Cardiac fibroblast (primary cell): Measurements from ENCODE around the gene EPHA6.

Experiments used
- DNase-seq, 2 donors: peaks; one replicate each; pipeline versions ENCODE4 v3.0.0 to v3.0.0-alpha.2; 2010; ENCODE audit warnings: low read depth in 2 of 2
- H3K4me3 ChIP-seq, 2 donors: replicated peaks in 1 of 2; 1 replicate in 1 of 2; 2 replicates in 1 of 2; pipeline ENCODE4 v1.5.1; 2011; ENCODE audit warnings: low read depth in 2 of 2, low read length in 2 of 2, mild to moderate bottlenecking in 2 of 2, moderate library complexity in 1 of 2
- TF ChIP-seq, protein P1 (sequence below): IDR thresholded peaks from one replicate; pipeline ENCODE4 v1.5.1; 2011; ENCODE audit warnings: low read depth, mild to moderate bottlenecking, low read length, inconsistent platforms

EPHA6 gene

DNA sequence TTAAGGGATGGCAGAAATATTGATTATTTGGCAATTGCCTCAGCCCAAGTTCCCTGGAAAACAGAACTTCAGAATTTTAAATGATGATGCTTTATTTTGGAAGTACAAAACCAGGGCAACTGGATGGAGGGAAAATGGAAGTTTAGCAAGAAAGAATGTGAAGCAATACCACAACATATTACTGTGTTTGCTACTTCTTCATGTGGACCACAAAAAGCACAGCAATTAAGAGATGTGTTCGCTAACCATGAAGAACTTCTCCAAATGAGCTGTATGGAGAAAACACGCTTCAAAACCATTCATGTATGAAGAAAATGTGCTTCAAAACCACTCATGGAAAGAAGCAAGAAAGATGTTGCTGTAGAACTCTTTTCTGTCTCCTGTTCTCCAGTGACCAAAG, 885.5 kb downstream of the EPHA6 start:
- H3K4me3 ChIP-seq: no peak overlapping the region
- no peak for DNase-seq
- TF ChIP-seq, protein P1, sequence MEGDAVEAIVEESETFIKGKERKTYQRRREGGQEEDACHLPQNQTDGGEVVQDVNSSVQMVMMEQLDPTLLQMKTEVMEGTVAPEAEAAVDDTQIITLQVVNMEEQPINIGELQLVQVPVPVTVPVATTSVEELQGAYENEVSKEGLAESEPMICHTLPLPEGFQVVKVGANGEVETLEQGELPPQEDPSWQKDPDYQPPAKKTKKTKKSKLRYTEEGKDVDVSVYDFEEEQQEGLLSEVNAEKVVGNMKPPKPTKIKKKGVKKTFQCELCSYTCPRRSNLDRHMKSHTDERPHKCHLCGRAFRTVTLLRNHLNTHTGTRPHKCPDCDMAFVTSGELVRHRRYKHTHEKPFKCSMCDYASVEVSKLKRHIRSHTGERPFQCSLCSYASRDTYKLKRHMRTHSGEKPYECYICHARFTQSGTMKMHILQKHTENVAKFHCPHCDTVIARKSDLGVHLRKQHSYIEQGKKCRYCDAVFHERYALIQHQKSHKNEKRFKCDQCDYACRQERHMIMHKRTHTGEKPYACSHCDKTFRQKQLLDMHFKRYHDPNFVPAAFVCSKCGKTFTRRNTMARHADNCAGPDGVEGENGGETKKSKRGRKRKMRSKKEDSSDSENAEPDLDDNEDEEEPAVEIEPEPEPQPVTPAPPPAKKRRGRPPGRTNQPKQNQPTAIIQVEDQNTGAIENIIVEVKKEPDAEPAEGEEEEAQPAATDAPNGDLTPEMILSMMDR: no peak

DNA sequence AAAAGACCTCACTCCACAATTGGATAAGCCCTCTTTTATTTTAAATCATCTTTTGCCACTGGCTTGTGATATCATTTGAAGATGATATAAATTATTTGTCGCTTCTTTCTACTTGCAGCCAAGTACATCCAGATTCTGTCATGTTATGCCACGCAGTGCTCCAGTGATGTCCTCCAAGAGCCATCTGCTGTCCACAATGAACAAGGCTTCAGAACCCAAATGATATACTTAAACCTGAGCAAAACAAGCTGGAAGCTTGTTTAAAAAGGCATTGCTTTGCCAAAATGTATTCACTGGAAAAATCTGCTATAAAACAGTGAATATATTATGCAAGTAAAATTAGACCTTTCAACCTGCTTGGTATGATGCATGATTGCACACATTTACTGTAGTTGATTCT, 891.4 kb downstream of the EPHA6 start:
- no peak overlapping the region for H3K4me3 ChIP-seq
- DNase-seq: no peak
- TF ChIP-seq, protein P1: no peak

DNA sequence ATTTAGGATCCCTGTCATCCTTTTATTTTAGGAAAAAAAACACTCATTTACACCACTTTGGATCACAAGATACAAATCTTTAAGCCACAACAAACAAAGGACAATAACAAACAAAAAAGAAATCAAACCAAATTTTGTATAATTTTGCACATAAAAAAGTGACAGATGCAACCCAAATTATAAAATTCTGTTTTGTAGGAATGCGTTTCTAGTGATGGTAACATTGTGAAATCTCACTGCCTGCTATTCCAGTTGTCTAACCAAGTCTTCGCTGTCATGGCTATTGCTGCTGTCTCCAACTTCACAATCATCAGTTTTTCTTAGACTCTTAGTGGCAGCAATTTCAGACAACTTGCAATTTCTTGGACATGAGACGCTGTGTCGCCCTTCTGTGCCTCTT, 891.8 kb downstream of the EPHA6 start:
- DNase-seq: no peak
- TF ChIP-seq, protein P1: no peak
- H3K4me3 ChIP-seq: no peak overlapping the region

DNA sequence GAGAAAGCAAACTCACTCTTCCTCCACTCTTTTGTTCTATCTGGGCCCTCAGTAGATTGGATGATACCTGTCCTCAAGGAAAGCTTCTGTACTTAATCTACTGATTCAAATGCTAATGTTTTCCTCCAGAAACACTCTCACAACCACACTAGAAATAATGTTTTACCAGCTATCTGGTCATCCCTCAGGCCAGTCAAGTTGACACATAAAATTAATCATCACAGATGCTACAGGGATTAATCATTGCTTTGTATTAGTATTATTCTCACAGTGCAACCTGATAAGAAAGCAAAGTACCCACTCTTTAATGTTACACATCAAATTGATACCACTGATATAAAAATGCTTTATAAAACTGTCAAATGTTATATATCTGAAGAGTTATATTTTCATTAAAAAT, 897.3 kb downstream of the EPHA6 start:
- DNase-seq: no peak
- TF ChIP-seq, protein P1: no peak

DNA sequence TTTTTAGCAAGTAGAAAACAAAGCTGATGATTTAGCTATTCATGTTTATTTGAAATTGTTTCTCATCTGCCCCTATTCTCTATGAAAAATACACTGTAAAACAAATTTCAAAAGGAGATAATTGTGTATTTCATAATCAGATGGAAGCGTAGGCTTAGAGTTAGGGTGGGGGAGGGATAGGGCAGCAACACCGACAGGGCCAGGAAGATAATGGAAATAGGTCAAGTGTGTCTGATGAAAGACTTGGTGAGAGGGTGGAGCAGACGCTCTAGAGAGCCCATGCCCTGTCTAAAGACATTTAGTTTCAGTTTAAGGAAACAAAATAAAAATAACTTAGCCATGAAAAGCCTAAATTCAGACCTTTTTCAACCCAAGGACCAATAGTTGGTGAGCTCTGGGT, 898.5 kb downstream of the EPHA6 start:
- no peak for DNase-seq
- TF ChIP-seq, protein P1: no peak
- no peak overlapping the region for H3K4me3 ChIP-seq

More for the DNA sequence above, 897.3 kb downstream of the EPHA6 start:
- no peak overlapping the region for H3K4me3 ChIP-seq

DNA sequence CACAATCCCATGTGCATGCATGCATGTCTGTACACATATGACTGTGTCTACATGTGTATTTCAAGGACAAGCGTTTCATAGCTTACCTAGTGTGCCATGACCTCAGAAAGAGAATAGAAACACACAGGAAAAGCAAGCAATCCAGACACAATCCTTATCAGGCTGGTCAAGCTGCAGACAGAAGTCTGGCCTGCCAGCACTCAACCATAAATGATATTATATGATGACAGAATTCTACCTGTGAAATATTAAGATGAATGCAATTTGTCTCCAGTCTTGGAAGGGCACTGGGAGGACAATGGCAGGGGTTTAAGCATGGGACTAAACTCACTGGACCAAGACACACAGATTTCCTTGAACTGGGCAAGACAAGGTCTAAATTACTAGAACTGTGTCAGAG, 899.2 kb downstream of the EPHA6 start:
- DNase-seq: no peak
- TF ChIP-seq, protein P1: no peak
- no peak overlapping the region for H3K4me3 ChIP-seq

DNA sequence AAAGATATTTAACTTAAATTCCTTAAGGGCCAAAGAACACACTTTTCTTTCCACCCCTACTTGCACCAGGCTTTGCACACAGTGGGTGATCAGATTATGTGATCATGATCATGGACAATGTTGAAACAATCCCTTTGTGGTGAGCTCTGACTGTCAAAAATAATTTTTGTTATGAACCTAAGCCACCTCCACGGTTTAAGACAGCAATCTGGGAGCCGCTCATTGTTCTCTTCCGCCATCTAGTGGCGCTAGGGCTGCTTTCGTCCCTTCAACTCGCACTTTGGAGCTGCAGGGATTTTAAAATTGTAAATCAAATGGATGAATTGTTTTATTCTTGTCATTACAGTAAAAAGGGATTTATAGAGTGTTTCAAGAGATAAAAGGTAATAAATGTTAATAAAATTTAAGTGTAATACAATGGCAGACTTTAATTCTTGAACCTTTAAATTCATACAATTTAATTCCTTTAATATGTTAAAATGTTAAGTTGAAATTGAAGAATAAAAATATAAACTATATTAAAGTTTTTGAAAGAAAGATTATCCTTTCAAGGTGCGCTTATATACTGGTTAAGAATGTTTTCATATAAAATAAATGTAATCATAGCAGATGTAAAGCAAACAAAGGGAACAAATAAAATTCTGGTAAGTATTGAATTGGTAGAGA, 904.9 kb downstream of the EPHA6 start:
- DNase-seq: peak; percentile 74 to 79
- H3K4me3 ChIP-seq: peak overlapping the region in 1 of 2 donors; percentile 16
- TF ChIP-seq, protein P1: peak; percentile 95
